HCT116 (cell line): ENCODE data around the gene VPS11. TPM values are rescaled to one million over a fixed set of nuclear protein-coding genes. Genes with fewer than 3 reads are reported as not detected.

Experiments
- ATAC-seq: fragments of 200-7000 bp; cut with Tn5 transposase; 2 replicates; pipeline ENCODE4 v1.9.1; 2020; ENCODE audit warnings: mild to moderate bottlenecking, moderate library complexity
- BruUV-seq: library from RNA; stranded (reverse); fragments of 400-500 nt; replicated peaks from 2 replicates; lab custom pipeline; 2021; lab: Mats Ljungman, UMichigan
- CTCF ChIA-PET: fragments of 300-600 bp; sonication (Branson Sonifier 250); formaldehyde crosslinking; loops from one replicate; lab custom pipeline; 2021; ENCODE audit warnings: antibody characterized with exemption; lab: Charles Lee
- POLR2A ChIA-PET: fragments of 300-600, 350-600 bp; sonication (Branson Sonifier 250); formaldehyde crosslinking; loops from one replicate; lab custom pipeline; 2021; ENCODE audit warnings: antibody characterized with exemption; lab: Charles Lee
- RAD21 ChIA-PET, 2 experiments: fragments of 300-600 bp; sonication (Branson Sonifier 250); formaldehyde crosslinking; loops; one replicate each; lab custom pipeline; 2023; ENCODE audit warnings: low total read pairs in 2 of 2; ENCODE audit not compliant: uncharacterized antibody in 2 of 2, unreplicated experiment in 2 of 2, low non-redundant PET in 1 of 2; lab: Charles Lee
- DNase-seq: peaks from one replicate; pipeline ENCODE4 v3.0.0-alpha.2; 2010; ENCODE audit warnings: low read depth, low spot score
- H2AFZ ChIP-seq: fragments of 200-600 bp; shearing (Covaris generic), sonication (generic); 2 replicates; pipeline ENCODE4 v1.6.1; 2017; ENCODE audit warnings: low read depth, mixed run types, mixed read lengths, antibody characterized with exemption, low read length; ENCODE audit not compliant: poor library complexity, severe bottlenecking
- H3K27ac ChIP-seq: 2 replicates; pipeline ENCODE4 v1.5.1; 2012; ENCODE audit warnings: low read depth, low read length
- H3K27me3 ChIP-seq: fragments of 200-600 bp; sonication (generic); 2 replicates; pipeline ENCODE4 v1.6.1; 2016; ENCODE audit warnings: mixed run types, low read length, mixed read lengths; ENCODE audit not compliant: insufficient read depth
- H3K36me3 ChIP-seq, 2 experiments: fragments of 200-500 bp in 1 of 2; fragments of 200-600 bp in 1 of 2; sonication (Bioruptor generic) in 1 of 2; sonication (generic) in 1 of 2; 2 replicates each; pipeline versions ENCODE4 v1.5.1 to v1.6.1; 2014 to 2016; ENCODE audit warnings: low read length in 2 of 2, inconsistent platforms in 1 of 2, mixed read lengths in 1 of 2, mixed run types in 1 of 2; ENCODE audit not compliant: insufficient read depth in 2 of 2, control insufficient read depth in 1 of 2
- H3K4me1 ChIP-seq, 2 experiments: fragments of 200-600 bp in 1 of 2; sonication (generic) in 1 of 2; 2 replicates each; pipeline versions ENCODE4 v1.5.1 to v1.6.1; 2012 to 2017; ENCODE audit warnings: low read length in 2 of 2, inconsistent platforms in 1 of 2, mild to moderate bottlenecking in 1 of 2, mixed read lengths in 1 of 2, mixed run types in 1 of 2, moderate library complexity in 1 of 2; ENCODE audit not compliant: insufficient read depth in 2 of 2, control insufficient read depth in 1 of 2
- H3K4me2 ChIP-seq: fragments of 200-600 bp; sonication (generic); 2 replicates; pipeline ENCODE4 v1.6.1; 2017; ENCODE audit warnings: mixed run types, low read length, mixed read lengths
- H3K4me3 ChIP-seq, 2 experiments: fragments of 200-600 bp in 1 of 2; sonication (generic) in 1 of 2; replicated peaks in 1 of 2; 2 replicates each; pipeline ENCODE4 v1.5.1; 2011 to 2016; ENCODE audit warnings: low read length in 2 of 2, control low read depth in 1 of 2, low read depth in 1 of 2, mild to moderate bottlenecking in 1 of 2, mixed read lengths in 1 of 2, mixed run types in 1 of 2
- H3K79me2 ChIP-seq: fragments of 200-600 bp; sonication (generic); 2 replicates; pipeline ENCODE4 v1.6.1; 2017; ENCODE audit warnings: mild to moderate bottlenecking, mixed run types, low read length, moderate library complexity, mixed read lengths; ENCODE audit not compliant: insufficient read depth
- H3K9ac ChIP-seq: fragments of 200-600 bp; sonication (generic); 2 replicates; pipeline ENCODE4 v1.6.1; 2016; ENCODE audit warnings: low read length, mixed read lengths
- H3K9me2 ChIP-seq: fragments of 200-600 bp; sonication (generic), shearing (Covaris generic); 2 replicates; pipeline ENCODE4 v1.6.1; 2017; ENCODE audit warnings: mixed run types, mild to moderate bottlenecking, moderate library complexity; ENCODE audit not compliant: insufficient read depth
- H3K9me3 ChIP-seq, 2 experiments: fragments of 200-500 bp in 1 of 2; fragments of 200-600 bp in 1 of 2; sonication (Bioruptor generic) in 1 of 2; sonication (generic) in 1 of 2; 2 replicates each; pipeline ENCODE4 v1.6.1; 2014 to 2017; ENCODE audit warnings: low read length in 2 of 2, mixed read lengths in 2 of 2, inconsistent platforms in 1 of 2, low read depth in 1 of 2, mild to moderate bottlenecking in 1 of 2, mixed run types in 1 of 2, moderate library complexity in 1 of 2; ENCODE audit not compliant: control insufficient read depth in 1 of 2, insufficient read depth in 1 of 2
- H4K20me1 ChIP-seq: fragments of 200-600 bp; sonication (generic), shearing (Covaris generic); 2 replicates; pipeline ENCODE4 v1.6.1; 2017; ENCODE audit warnings: mixed run types, mild to moderate bottlenecking, moderate library complexity; ENCODE audit not compliant: insufficient read depth
- CEBPB ChIP-seq: IDR thresholded peaks from 2 replicates; pipeline ENCODE4 v1.6.1; 2012; ENCODE audit warnings: low read depth
- EGR1 ChIP-seq: IDR thresholded peaks from 2 replicates; pipeline ENCODE4 v1.6.1; 2012; ENCODE audit warnings: low read depth
- ELF1 ChIP-seq: IDR thresholded peaks from 2 replicates; pipeline ENCODE4 v1.6.1; 2012; ENCODE audit warnings: low read depth, borderline replicate concordance
- FOSL1 ChIP-seq: IDR thresholded peaks from 2 replicates; pipeline ENCODE4 v1.6.1; 2012; ENCODE audit warnings: low read depth
- MAX ChIP-seq: IDR thresholded peaks from 2 replicates; pipeline ENCODE4 v1.6.1; 2012
- POLR2A ChIP-seq: IDR thresholded peaks from 2 replicates; pipeline ENCODE4 v1.7.0; 2011; ENCODE audit warnings: borderline replicate concordance; ENCODE audit not compliant: insufficient read depth, insufficient read length; ENCODE audit errors: extremely low read depth
- RAD21 ChIP-seq: IDR thresholded peaks from 2 replicates; pipeline ENCODE4 v1.6.1; 2012; ENCODE audit warnings: low read depth, mild to moderate bottlenecking
- SRF ChIP-seq: IDR thresholded peaks from 2 replicates; pipeline ENCODE4 v1.6.1; 2012; ENCODE audit warnings: low read depth
- ZFX ChIP-seq: fragments of 450-650 bp; IDR thresholded peaks from 2 replicates; pipeline ENCODE4 v1.6.1; 2017
- ZNF274 ChIP-seq: fragments of 200-500 bp; sonication (Bioruptor generic); IDR thresholded peaks from 2 replicates; pipeline ENCODE4 v1.6.1; 2014; ENCODE audit warnings: mild to moderate bottlenecking, low read depth, low read length, inconsistent platforms
- intact Hi-C: fragments of 100-400 bp; cut with micrococcal nuclease; formaldehyde crosslinking; loops from 2 replicates; pipeline ENCODE4 v1.10.0; 2022
- total RNA-seq: library from RNA; stranded (reverse); gene quantifications from one replicate; pipeline ENCODE4 v1.2.1, GENCODE V29; 2021; ENCODE audit not compliant: unreplicated experiment
- TF ChIP-seq, protein P1 (sequence below): IDR thresholded peaks from 2 replicates; pipeline ENCODE4 v1.6.1; 2012
- TF ChIP-seq, protein P2 (sequence below): IDR thresholded peaks from 2 replicates; pipeline ENCODE4 v1.6.1; 2012; ENCODE audit warnings: low read depth

VPS11 gene
- total RNA-seq, 1 experiment from 2014 or later, result 20.4 TPM

GRCh38 chr11:119028346-119029068 is 39.1 kb upstream of the VPS11 start:
- DNase-seq (no peak), ATAC-seq (no peak)
- TF ChIP-seq POLR2A (no peak), CEBPB (no peak), ZNF274 (no peak), FOSL1 (no peak), ZFX (no peak), RAD21 (no peak), SRF (no peak), MAX (no peak), ELF1 (no peak), EGR1 (no peak)
- TF ChIP-seq, protein P1, sequence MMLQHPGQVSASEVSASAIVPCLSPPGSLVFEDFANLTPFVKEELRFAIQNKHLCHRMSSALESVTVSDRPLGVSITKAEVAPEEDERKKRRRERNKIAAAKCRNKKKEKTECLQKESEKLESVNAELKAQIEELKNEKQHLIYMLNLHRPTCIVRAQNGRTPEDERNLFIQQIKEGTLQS, result no peak
- TF ChIP-seq, protein P2, sequence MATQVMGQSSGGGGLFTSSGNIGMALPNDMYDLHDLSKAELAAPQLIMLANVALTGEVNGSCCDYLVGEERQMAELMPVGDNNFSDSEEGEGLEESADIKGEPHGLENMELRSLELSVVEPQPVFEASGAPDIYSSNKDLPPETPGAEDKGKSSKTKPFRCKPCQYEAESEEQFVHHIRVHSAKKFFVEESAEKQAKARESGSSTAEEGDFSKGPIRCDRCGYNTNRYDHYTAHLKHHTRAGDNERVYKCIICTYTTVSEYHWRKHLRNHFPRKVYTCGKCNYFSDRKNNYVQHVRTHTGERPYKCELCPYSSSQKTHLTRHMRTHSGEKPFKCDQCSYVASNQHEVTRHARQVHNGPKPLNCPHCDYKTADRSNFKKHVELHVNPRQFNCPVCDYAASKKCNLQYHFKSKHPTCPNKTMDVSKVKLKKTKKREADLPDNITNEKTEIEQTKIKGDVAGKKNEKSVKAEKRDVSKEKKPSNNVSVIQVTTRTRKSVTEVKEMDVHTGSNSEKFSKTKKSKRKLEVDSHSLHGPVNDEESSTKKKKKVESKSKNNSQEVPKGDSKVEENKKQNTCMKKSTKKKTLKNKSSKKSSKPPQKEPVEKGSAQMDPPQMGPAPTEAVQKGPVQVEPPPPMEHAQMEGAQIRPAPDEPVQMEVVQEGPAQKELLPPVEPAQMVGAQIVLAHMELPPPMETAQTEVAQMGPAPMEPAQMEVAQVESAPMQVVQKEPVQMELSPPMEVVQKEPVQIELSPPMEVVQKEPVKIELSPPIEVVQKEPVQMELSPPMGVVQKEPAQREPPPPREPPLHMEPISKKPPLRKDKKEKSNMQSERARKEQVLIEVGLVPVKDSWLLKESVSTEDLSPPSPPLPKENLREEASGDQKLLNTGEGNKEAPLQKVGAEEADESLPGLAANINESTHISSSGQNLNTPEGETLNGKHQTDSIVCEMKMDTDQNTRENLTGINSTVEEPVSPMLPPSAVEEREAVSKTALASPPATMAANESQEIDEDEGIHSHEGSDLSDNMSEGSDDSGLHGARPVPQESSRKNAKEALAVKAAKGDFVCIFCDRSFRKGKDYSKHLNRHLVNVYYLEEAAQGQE, result no peak
- Histone ChIP-seq H4K20me1 (no peaks in the 10 kb centered on the region), H3K79me2 (peaks cover 26% of the 10 kb centered on the region), H3K27ac (no peak overlapping the region), H3K27me3 (no peaks in the 10 kb centered on the region), H3K9ac (no peak overlapping the region), H3K4me2 (peak overlapping the region; percentile 99; the same call in 1 of the 2 replicates), H2AFZ (no peak overlapping the region), H3K36me3 (peaks cover 14 to 25% of the 10 kb centered on the region in 2 experiments; a peak in 2 of 4 replicates), H3K9me3 (no peaks in the 10 kb centered on the region), H3K4me1 (peaks cover 5 to 37% of the 10 kb centered on the region in 2 experiments; a peak in 3 of 4 replicates), H3K9me2 (no peaks in the 10 kb centered on the region), H3K4me3 (no peak overlapping the region)
- CTCF ChIA-PET, result no interaction called here
- intact Hi-C loops, result no loop called here
- no TSS peak for BruUV-seq
- POLR2A ChIA-PET, result interaction anchor here (0.9 kb wide), 1 partner anchor 57 kb away, joined by 3 read pairs; no protein-coding TSS in a partner anchor
- RAD21 ChIA-PET, result no interaction called here
